Activated CD4-positive, CD25-positive, alpha-beta regulatory T cell treated with anti-CD3 and anti-CD28 coated beads, Interleukin-2, amount 50 U/mL, for 72 hours (primary cell): ENCODE data around the gene CBX3.
"Not testable (repeated sequence)": the region's sequence is repeated elsewhere in the genome, so short reads cannot be mapped to it uniquely, and the experiment has no call there.

Source experiments
- DNase-seq: peaks from one replicate; pipeline ENCODE4 v3.0.0; 2021

The CBX3 gene

DNA sequence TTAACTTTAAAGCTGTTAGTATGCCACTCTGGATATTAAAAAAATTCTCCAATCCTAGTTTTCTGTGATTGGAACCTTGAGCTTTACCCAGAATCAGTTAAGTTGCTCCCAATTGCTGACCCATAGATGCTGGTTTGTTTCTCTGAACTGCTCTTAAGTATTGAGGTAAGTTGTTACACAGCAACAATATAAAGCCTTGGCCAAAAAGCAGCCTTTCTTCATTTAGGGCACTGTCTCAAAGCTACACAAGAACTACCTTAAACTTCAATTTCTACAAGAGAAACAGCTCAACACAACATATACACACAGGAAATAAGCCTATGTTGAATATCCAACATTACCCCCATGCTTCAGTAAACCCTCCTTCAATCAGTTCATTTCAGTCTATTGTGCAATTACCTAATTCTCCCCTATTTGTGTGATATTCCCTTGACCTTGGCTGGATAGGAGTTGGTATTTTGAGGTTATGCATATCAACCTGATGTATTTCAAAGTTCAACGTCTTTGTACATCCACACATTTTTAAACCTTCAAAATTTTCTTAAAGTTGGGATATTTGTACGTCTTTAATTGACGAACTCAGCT lies 12.5 kb upstream of the CBX3 start:
- DNase-seq = no peak

DNA sequence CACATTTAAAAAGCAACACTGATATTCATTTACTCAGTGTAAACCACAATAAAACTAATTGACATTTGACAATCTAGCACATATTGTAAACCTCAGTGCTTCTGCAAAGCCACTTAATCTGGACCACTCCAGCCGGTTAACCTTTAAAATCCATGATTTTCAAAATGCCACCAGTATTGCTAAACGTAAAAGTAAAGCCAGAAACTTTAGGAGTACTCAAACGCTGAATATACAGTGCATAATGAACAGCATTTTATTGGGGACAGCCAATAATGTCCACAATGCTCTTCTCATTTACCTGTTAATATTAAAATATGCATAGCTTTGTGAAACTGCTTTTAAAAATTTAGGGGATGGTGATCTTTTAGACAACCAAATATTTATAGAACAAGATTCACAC lies 11.8 kb upstream of the CBX3 start:
- DNase-seq = no peak

DNA sequence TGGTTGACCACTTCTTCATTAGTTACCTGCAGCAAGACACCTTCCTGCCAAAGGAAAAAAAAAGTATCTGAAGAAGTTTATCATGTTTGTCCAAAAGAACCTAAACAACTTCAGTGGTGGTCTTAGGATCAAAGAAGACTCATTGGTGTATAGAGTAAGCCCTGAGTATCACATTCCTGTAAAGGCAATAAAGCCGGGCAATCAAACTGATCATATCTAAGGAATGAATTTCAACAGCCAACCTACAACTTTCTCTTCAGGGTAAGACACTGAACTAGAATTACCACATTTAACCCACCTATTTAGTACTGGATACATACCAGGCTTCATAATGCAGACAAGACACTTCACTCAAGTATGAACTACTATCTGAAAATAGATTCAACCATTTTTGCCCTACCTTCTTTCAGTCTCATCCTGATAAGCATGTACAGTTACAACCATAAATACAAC lies 11.1 kb upstream of the CBX3 start:
- DNase-seq = no peak

GRCh38 chr7:26191233-26191973 lies 10.1 kb upstream of the CBX3 start:
- DNase-seq = no peak

GRCh38 chr7:26191974-26192479 lies 9.5 kb upstream of the CBX3 start:
- DNase-seq = no peak

- no peak for DNase-seq
Observed at GRCh38 chr7:26192485-26193087, 9.0 kb upstream of the CBX3 start.

DNA sequence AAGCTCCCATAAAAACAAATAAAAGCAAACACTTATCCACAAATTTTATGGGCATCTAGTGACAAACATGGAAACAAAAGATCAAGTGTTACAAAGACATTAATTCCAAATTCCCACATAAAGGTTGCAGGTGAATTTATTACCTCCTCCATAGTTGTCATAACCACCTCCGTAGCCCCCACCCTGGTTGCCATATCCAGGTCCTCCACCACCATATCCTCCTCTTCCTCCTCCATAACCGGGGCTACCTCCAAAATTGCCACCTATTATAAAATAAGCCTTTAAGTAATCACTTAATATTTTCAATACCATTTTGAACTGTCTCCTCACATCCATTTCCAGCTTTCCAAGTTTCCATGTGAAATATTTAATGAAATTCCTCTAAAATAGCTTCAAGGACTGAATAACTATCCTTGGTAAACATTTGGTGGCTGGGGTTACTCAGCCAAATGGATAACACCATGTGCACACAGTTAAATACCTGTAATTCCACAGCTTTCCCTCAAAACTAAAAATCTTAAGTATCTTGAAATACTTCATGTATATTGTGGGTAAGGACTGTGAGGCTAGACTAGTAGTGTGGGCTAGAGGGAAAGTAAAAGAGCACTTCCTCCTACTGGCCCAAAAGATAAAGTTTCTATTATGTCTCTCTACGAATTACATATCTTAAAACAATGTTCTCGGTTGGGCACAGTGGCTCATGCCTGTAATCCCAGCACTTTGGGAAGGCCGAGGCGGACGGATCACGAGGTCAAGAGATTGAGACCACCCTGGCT lies 7.9 kb upstream of the CBX3 start:
- no peak for DNase-seq

GRCh38 chr7:26194764-26195163 lies 6.8 kb upstream of the CBX3 start:
- not testable (repeated sequence) for DNase-seq

- DNase-seq = no peak
Observed at GRCh38 chr7:26195182-26195581, 6.4 kb upstream of the CBX3 start.

DNA sequence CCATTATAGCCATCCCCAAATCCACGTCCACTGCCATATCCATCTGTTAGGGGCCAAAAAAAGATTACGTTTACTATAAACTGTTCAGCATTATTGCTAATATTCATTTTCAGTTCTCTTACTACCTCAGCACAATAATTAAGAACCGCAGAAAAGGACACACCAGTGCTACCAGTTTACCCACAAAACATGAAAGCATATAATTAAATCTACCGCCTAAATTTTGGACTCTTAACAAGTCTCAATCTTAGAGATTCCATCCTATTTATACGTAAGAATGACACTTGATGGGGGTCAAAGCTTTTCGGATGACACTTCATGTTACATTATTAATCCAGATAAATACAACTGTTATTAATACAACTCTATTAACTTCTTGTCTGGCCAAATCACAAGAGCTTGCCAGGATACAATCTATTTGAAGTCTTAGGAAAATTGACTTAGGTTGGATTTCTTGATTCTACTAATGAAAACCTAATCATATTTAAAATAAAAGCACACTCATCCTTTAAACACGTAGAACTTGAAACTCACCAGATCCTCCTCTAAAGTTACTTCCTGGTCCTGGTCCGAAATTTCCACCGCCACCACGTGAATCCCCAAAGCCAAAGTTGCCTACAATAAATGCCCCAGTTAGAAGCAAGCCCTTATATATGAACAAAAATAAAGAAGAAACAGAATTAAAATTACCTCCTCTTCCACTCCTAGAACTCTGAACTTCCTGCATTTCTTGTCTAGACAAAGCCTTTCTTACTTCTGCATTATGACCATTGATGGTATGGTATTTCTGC lies 5.5 kb upstream of the CBX3 start:
- DNase-seq = no peak

DNA sequence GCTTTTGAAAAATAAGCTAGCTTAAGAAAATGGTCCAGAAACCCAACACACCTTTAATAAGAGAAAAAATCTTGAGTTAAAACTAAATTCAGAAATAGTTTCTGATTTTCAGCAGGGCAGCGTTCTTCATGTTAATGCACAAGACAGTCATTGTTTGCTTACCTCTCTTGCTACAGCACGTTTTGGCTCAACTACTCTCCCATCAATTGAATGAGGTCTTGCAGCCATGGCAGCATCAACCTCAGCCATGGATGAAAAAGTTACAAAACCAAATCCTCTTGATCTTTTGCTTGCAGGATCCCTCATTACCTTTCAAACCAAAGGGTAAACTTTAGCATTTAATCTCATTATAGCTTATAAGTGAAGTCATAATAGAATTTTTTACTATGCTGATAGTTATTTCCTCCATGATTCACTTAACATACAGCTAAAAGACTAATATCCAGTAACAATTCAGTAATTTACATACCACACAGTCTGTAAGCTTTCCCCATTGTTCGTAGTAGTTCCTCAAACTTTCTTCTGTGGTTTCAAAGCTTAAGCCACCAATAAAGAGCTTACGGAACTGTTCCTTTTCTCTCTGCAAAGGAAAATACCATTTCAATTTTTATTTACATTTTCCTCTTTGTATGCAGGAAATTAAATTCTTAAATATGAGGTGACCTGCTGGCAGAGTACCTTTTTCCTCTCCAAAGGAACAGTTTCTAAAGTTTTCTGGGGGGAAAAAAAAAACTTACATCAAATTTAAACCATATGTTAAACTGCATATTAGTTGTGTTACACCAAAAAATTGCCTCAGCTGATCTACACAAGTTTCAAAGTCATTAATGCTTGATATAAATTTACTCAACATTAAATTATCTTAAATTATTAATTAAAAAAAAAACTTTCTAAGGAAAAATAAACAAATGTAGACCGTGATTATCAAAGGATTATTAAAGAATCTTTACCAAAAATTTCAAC lies 4.1 kb upstream of the CBX3 start:
- DNase-seq = no peak

DNA sequence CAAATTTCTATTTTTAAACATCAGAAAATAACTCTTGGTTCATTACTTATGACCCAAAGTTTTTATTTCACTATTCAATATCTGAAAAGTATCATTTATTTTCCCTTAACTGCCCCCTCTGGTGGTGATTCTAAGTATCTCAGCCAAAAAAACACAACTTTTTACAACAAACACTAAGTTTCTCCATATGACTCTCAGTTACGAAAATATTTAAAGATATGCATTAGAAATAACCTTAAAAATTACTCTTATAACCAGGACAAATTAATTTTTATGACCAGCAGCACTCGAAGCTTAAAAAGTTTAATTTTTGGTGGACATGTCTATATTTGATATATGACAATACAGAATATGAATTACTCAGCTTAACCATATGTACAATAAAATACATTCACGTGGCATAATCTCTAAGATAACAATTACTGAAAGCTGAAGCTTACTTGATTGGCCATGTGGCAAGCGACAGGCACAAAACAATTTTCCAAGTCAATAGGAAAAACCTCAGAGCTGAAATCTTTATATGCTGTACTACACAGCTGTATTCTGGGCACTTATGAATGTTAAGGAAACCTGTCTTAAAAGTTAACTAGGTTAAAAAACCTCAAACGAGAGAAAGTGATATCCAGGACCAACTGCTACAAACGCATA lies 3.3 kb upstream of the CBX3 start:
- no peak for DNase-seq

DNA sequence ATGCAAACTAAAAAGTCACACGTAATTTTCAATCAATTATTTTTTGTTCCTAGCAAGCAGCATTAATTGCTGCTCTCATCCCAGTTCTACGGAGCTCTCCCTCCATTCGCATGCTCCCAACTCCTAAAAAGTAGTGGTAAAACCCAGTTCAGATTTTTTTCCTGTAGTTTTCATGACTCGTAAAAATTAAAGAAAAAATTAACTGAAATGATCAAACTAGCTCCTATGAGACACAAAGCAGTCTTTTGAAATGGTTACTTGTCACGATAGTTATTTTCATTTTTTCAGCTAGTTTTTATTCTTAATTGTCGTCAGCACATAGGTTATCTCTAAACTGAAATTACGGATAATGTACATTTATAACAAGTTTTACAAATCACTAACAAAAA lies 2.8 kb upstream of the CBX3 start:
- no peak for DNase-seq

DNA sequence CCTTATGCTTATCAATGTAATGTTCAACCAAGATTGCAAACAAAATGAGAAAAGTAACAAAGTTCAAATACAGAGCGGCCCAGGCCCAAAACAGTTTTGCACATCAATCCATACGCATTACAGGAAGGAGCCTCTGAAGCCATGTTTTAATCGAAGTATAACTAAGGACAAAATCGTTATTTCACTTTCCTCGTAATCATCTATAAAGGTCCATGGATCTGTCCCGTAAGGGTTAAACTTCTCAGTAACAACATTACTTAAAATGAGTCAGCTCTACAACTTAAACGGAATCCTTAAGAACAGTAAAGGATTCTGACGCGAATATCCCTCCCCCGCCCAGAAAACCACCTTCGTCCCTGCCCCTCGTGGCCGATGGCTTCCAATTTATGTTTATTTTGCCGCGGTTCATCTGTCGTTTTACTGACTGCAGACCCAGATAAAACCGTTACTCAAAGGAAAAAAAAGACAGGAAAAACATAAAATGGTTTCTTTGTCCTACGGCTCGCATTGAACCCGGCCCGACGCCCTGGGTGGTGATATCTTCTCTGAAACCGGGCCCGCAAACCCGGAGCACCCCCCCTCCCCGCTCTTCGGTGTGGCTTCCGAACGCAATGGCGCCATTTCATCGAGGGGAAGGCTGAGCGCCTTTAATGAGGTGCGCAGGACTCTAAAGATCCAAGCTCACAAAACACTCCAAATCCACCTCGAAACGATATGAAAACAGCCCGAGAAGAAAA lies 2.1 kb upstream of the CBX3 start:
- peak; percentile 71 for DNase-seq

- peak; percentile 80 for DNase-seq
Observed at GRCh38 chr7:26200038-26200443, 1.5 kb upstream of the CBX3 start.

GRCh38 chr7:26200444-26201246 lies 900 bp upstream of the CBX3 start, which contains the start of gene HNRNPA2B1:
Gene HNRNPA2B1, minus strand, starts transcription at chr7:26200746. Its CDS starts 169 bp downstream, at chr7:26200577.
- peak; percentile 98 for DNase-seq

- DNase-seq = peak; percentile 66
Observed at GRCh38 chr7:26202019-26202990, 760 bp downstream of the CBX3 start.

DNA sequence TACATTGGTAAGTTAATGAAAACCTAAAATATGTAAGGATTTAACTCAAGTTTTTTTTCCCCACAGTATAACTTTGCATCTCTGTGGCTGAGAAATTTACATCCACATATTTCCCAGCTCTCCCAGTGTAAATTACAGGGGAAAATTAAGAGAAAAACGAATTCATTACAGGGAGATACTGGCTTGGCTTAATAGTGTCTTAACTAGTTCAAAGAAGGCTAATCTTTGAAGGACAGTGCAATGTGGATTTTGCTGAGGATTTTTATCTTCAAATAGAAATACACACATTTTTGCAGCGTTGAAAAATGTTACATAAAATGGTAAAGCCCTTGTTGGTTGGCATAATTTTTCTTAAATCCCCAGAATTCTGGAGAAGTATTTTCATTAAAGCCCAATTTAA lies 1.5 kb downstream of the CBX3 start:
- no peak for DNase-seq
